DMS53 (cell line): Measurements from ENCODE around the gene ABHD8.

Experiments
- DNase-seq: peaks from one replicate; lab custom pipeline; 2025; lab: John Stamatoyannopoulos, UW

Gene ABHD8

GRCh38 chr19:17321655-17322489, 18.6 kb upstream of the ABHD8 start:
- peak; percentile 69 for DNase-seq

GRCh38 chr19:17320435-17320834, 17.2 kb upstream of the ABHD8 start:
- no peak for DNase-seq

GRCh38 chr19:17319473-17320238, 16.4 kb upstream of the ABHD8 start:
- no peak for DNase-seq

GRCh38 chr19:17318966-17319365, 15.7 kb upstream of the ABHD8 start:
- no peak for DNase-seq

- no peak for DNase-seq
Observed at GRCh38 chr19:17314007-17314593, 10.9 kb upstream of the ABHD8 start.

- DNase-seq: no peak
Observed at GRCh38 chr19:17312189-17313113, 9.2 kb upstream of the ABHD8 start.

- DNase-seq: no peak
Observed at GRCh38 chr19:17311455-17312188, 8.4 kb upstream of the ABHD8 start.

GRCh38 chr19:17309965-17310461, 6.8 kb upstream of the ABHD8 start:
- DNase-seq: peak; percentile 29

GRCh38 chr19:17309198-17309964, 6.2 kb upstream of the ABHD8 start, which contains the start of gene DDA1:
DDA1 (plus strand) TSS chr19:17309563; CDS start chr19:17309655, 92 bp downstream.
- peak; percentile 99 for DNase-seq

- no peak for DNase-seq
Observed at GRCh38 chr19:17307876-17308377, 4.7 kb upstream of the ABHD8 start.

- no peak for DNase-seq
Observed at GRCh38 chr19:17306285-17306714, 3.1 kb upstream of the ABHD8 start.

GRCh38 chr19:17305517-17306284, 2.5 kb upstream of the ABHD8 start, which contains the start of gene MRPL34:
MRPL34 (plus strand) TSS chr19:17305872; CDS start chr19:17305893, 21 bp downstream.
- peak; percentile 99 for DNase-seq

GRCh38 chr19:17305216-17305516, 1.9 kb upstream of the ABHD8 start:
- DNase-seq: no peak

GRCh38 chr19:17304386-17305215, 1.4 kb upstream of the ABHD8 start:
- no peak for DNase-seq

GRCh38 chr19:17303940-17304267, 679 bp upstream of the ABHD8 start:
- no peak for DNase-seq

- peak; percentile 43 for DNase-seq
Observed at GRCh38 chr19:17302391-17303166, 646 bp downstream of the ABHD8 start.

GRCh38 chr19:17300992-17301619, 2.1 kb downstream of the ABHD8 start:
- DNase-seq: no peak
